Mammary epithelial cell (primary cell): Measurements from ENCODE around the gene TOB1.

Source experiments
- EZH2 ChIP-seq: IDR thresholded peaks from 2 replicates; pipeline ENCODE4 v1.6.1; 2012; ENCODE audit warnings: low read length, inconsistent platforms, borderline replicate concordance
- TF ChIP-seq, protein P1 (sequence below), 2 donors: IDR thresholded peaks in 1 of 2; conservative IDR thresholded peaks in 1 of 2; 2 replicates each; pipeline ENCODE4 v1.5.1; 2011 to 2012; ENCODE audit warnings: inconsistent platforms in 2 of 2, low read length in 2 of 2, mild to moderate bottlenecking in 2 of 2, control low read depth in 1 of 2, low read depth in 1 of 2; ENCODE audit not compliant: insufficient read depth in 1 of 2; ENCODE audit errors: extremely low read depth in 1 of 2

DNA sequence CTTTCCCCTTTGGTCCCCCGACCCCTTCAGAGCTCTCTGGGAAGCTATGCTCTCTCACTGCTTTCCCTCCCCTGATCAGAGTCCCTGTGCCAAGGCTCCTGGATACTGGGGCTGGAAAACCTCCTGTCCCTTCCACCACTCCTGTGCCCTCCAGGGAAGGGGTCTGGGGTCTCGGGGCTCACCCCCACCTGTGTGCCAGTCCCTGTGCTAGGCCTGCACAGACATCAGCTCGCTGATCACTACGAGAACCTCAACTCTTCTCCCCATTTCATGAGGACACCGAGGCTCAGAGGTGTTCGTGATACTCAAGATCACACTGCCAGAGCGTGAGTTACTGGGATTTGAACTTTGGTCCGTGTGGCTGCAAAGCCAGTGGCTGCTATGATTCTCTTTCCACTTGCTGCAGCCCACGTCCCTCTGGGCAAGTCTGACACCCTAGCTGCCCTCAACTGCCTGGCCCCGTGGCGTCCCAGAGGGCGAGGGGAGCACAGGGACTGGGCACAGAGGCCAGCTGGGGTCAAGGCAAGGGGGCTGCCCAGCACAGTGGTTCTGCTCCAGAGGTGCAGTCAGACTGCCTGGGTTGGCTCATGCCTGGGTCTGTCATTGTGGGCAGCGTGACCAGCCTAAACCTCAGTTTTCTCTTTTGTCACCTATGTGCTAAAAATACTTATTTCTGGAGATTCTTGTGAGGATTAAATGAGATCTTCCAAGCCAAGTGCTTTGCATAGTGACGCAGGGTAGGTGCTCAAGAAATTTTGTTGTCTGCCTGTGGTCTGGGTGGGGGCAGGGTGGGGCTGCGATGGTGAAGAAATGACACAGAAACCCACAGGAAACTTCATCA lies 43.8 kb upstream of the TOB1 start:
- TF ChIP-seq, protein P1, sequence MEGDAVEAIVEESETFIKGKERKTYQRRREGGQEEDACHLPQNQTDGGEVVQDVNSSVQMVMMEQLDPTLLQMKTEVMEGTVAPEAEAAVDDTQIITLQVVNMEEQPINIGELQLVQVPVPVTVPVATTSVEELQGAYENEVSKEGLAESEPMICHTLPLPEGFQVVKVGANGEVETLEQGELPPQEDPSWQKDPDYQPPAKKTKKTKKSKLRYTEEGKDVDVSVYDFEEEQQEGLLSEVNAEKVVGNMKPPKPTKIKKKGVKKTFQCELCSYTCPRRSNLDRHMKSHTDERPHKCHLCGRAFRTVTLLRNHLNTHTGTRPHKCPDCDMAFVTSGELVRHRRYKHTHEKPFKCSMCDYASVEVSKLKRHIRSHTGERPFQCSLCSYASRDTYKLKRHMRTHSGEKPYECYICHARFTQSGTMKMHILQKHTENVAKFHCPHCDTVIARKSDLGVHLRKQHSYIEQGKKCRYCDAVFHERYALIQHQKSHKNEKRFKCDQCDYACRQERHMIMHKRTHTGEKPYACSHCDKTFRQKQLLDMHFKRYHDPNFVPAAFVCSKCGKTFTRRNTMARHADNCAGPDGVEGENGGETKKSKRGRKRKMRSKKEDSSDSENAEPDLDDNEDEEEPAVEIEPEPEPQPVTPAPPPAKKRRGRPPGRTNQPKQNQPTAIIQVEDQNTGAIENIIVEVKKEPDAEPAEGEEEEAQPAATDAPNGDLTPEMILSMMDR (conservative IDR thresholded peaks at IDR 0.05 in 1 of 2, IDR thresholded peaks at IDR 0.05 in 1 of 2; ENCODE audit: extremely low read depth in 1 of 2, insufficient read depth in 1 of 2, low read depth in 1 of 2, low read length in 2 of 2) = no peak
- TF ChIP-seq EZH2 = no peak
